GM12892 (cell line): ENCODE results near the gene CMTM8.

Experiments
- POLR2A ChIP-seq: IDR thresholded peaks from 2 replicates; pipeline ENCODE4 v1.6.1; 2011; ENCODE audit warnings: low read depth, low read length, control low read depth
- TAF1 ChIP-seq: IDR thresholded peaks from 2 replicates; pipeline ENCODE4 v1.6.1; 2011; ENCODE audit warnings: low read depth, mild to moderate bottlenecking, control low read depth, low read length, borderline replicate concordance

- TF ChIP-seq POLR2A (no peak), TAF1 (no peak)
Measured at GRCh38 chr3:32372213-32372490, 133.7 kb downstream of the CMTM8 start.
